ENCODE measurements around the gene ZNF557. TPM values are rescaled to one million over a fixed set of nuclear protein-coding genes. Genes with fewer than 3 reads are reported as not detected.

Gene ZNF557
- total RNA-seq, 1 donor from 2014 or later, result 12.9 TPM

GRCh38 chr19:7072541-7072940, 3.0 kb downstream of the ZNF557 start:
- Histone ChIP-seq H3K4me1 (peaks cover 3% of the 10 kb centered on the region), H2AFZ (replicated peaks) (no peak overlapping the region), H3K27ac (no peak overlapping the region), H3K9me3 (ENCODE audit: low read depth) (peaks cover 6% of the 10 kb centered on the region), H3K36me3 (peaks cover 14% of the 10 kb centered on the region), H3K4me3 (no peak overlapping the region), H3K27me3 (no peaks in the 10 kb centered on the region), H3K4me2 (no peak overlapping the region), H4K20me1 (ENCODE audit: low read depth) (peaks cover 4% of the 10 kb centered on the region), H3K9ac (no peak overlapping the region), H3K79me2 (ENCODE audit: low read depth) (peaks cover 16% of the 10 kb centered on the region), H3F3A (ENCODE audit: low read depth) (peaks cover 5% of the 10 kb centered on the region)
- peaks cover 5% of the 10 kb centered on the region for H3K27me3 Mint-ChIP-seq (ENCODE audit: insufficient read depth, low read depth)
- DNase-seq (ENCODE audit: low spot score), result no peak
- no peak overlapping the region for H3K27ac Mint-ChIP-seq
- no peak for TF ChIP-seq CTCF (IDR thresholded peaks at IDR 0.05)
- no peak for TF ChIP-seq EZH2phosphoT487 (IDR thresholded peaks at IDR 0.05)
- TF ChIP-seq EZH2 (IDR thresholded peaks at IDR 0.05), result no peak
- H3K4me1 Mint-ChIP-seq, result peaks cover 3% of the 10 kb centered on the region
- H3K4me3 Mint-ChIP-seq, result peak overlapping the region; percentile 79
- H3K36me3 Mint-ChIP-seq, result peaks cover 46% of the 10 kb centered on the region
- H3K9me3 Mint-ChIP-seq, result peaks cover 29% of the 10 kb centered on the region

- Histone ChIP-seq H3K36me3 (peaks cover 34% of the 10 kb centered on the region), H3K4me1 (peaks cover 3% of the 10 kb centered on the region), H3K79me2 (ENCODE audit: low read depth) (peaks cover 13% of the 10 kb centered on the region), H3K4me3 (no peak overlapping the region), H3K27ac (no peak overlapping the region), H2AFZ (replicated peaks) (no peak overlapping the region), H3K4me2 (no peak overlapping the region), H3K27me3 (no peaks in the 10 kb centered on the region), H3F3A (ENCODE audit: low read depth) (peaks cover 4% of the 10 kb centered on the region), H3K9me3 (ENCODE audit: low read depth) (peaks cover 13% of the 10 kb centered on the region), H4K20me1 (ENCODE audit: low read depth) (peaks cover 4% of the 10 kb centered on the region), H3K9ac (no peak overlapping the region)
- H3K27ac Mint-ChIP-seq, result no peak overlapping the region
- DNase-seq (ENCODE audit: low spot score), result no peak
- H3K27me3 Mint-ChIP-seq (ENCODE audit: insufficient read depth, low read depth), result no peaks in the 10 kb centered on the region
- H3K4me3 Mint-ChIP-seq, result no peak overlapping the region
- TF ChIP-seq CTCF (IDR thresholded peaks at IDR 0.05) (no peak), EZH2 (IDR thresholded peaks at IDR 0.05) (no peak), EZH2phosphoT487 (IDR thresholded peaks at IDR 0.05) (no peak)
- peaks cover 65% of the 10 kb centered on the region for H3K36me3 Mint-ChIP-seq
- peaks cover 44% of the 10 kb centered on the region for H3K9me3 Mint-ChIP-seq
- no peaks in the 10 kb centered on the region for H3K4me1 Mint-ChIP-seq
Measured at GRCh38 chr19:7074705-7075282, 5.3 kb downstream of the ZNF557 start.

GRCh38 chr19:7076151-7076550, 6.6 kb downstream of the ZNF557 start:
- Histone ChIP-seq H2AFZ (replicated peaks) (no peak overlapping the region), H3K4me3 (no peak overlapping the region), H4K20me1 (ENCODE audit: low read depth) (no peaks in the 10 kb centered on the region), H3K27ac (no peak overlapping the region), H3K79me2 (ENCODE audit: low read depth) (no peaks in the 10 kb centered on the region), H3K9me3 (ENCODE audit: low read depth) (peaks cover 13% of the 10 kb centered on the region), H3F3A (ENCODE audit: low read depth) (no peaks in the 10 kb centered on the region), H3K4me1 (no peaks in the 10 kb centered on the region), H3K4me2 (no peak overlapping the region), H3K36me3 (peaks cover 42% of the 10 kb centered on the region), H3K27me3 (no peaks in the 10 kb centered on the region), H3K9ac (no peak overlapping the region)
- H3K4me1 Mint-ChIP-seq, result no peaks in the 10 kb centered on the region
- TF ChIP-seq CTCF (IDR thresholded peaks at IDR 0.05) (no peak), EZH2 (IDR thresholded peaks at IDR 0.05) (no peak), EZH2phosphoT487 (IDR thresholded peaks at IDR 0.05) (no peak)
- H3K9me3 Mint-ChIP-seq, result peaks cover 55% of the 10 kb centered on the region
- H3K36me3 Mint-ChIP-seq, result peaks cover 73% of the 10 kb centered on the region
- H3K27ac Mint-ChIP-seq, result no peak overlapping the region
- no peak for DNase-seq (ENCODE audit: low spot score)
- H3K27me3 Mint-ChIP-seq (ENCODE audit: insufficient read depth, low read depth), result no peaks in the 10 kb centered on the region
- H3K4me3 Mint-ChIP-seq, result no peak overlapping the region

Data from neural progenitor cell (in vitro differentiated cells).